RPMI7951 (cell line): ENCODE measurements around the gene CYP24A1. TPM values are rescaled to one million over a fixed set of nuclear protein-coding genes. Genes with fewer than 3 reads are reported as not detected.
A peak's percentile ranks its signal among the peaks of the same experiment; 100 is the strongest.

Experiments used
- DNase-seq: peaks from one replicate; pipeline ENCODE4 v3.0.0-alpha.2; 2012; ENCODE audit warnings: low read depth
- total RNA-seq: library from RNA; depleted of rRNA; stranded (reverse); fragments of >200 nt; shearing (Covaris generic); gene quantifications from 2 replicates; pipeline ENCODE4 v1.2.3, GENCODE V29; 2014

CYP24A1 gene
- total RNA-seq, 1 experiment from 2014 or later, result 1.1 TPM

GRCh38 chr20:54156981-54157835, 16.6 kb downstream of the CYP24A1 start:
- DNase-seq, result no peak

GRCh38 chr20:54156522-54156921, 17.3 kb downstream of the CYP24A1 start:
- DNase-seq, result no peak

GRCh38 chr20:54155736-54156317, 18.0 kb downstream of the CYP24A1 start:
- no peak for DNase-seq

GRCh38 chr20:54154439-54154838, 19.3 kb downstream of the CYP24A1 start:
- DNase-seq, result no peak

GRCh38 chr20:54153847-54154246, 19.9 kb downstream of the CYP24A1 start:
- no peak for DNase-seq

GRCh38 chr20:54153041-54153327, 20.8 kb downstream of the CYP24A1 start:
- DNase-seq, result no peak

GRCh38 chr20:54152227-54153040, 21.4 kb downstream of the CYP24A1 start:
- DNase-seq, result no peak

GRCh38 chr20:54151511-54152226, 22.1 kb downstream of the CYP24A1 start:
- no peak for DNase-seq

GRCh38 chr20:54151075-54151439, 22.7 kb downstream of the CYP24A1 start:
- no peak for DNase-seq

- no peak for DNase-seq
Observed at GRCh38 chr20:54149765-54150264, 24.0 kb downstream of the CYP24A1 start.

- DNase-seq, result no peak
Observed at GRCh38 chr20:54148947-54149764, 24.6 kb downstream of the CYP24A1 start.

GRCh38 chr20:54146672-54147071, 27.1 kb downstream of the CYP24A1 start:
- no peak for DNase-seq

- DNase-seq, result no peak
Observed at GRCh38 chr20:54144847-54145414, 28.9 kb downstream of the CYP24A1 start.

- peak; percentile 72 for DNase-seq
Observed at GRCh38 chr20:54140927-54141566, 32.7 kb downstream of the CYP24A1 start.

GRCh38 chr20:54140486-54140885, 33.3 kb downstream of the CYP24A1 start:
- DNase-seq, result no peak

GRCh38 chr20:54140067-54140466, 33.7 kb downstream of the CYP24A1 start:
- no peak for DNase-seq

- peak; percentile 73 for DNase-seq
Observed at GRCh38 chr20:54139188-54139587, 34.6 kb downstream of the CYP24A1 start.

- no peak for DNase-seq
Observed at GRCh38 chr20:54138427-54138826, 35.4 kb downstream of the CYP24A1 start.

- peak; percentile 84 for DNase-seq
Observed at GRCh38 chr20:54137115-54137514, 36.7 kb downstream of the CYP24A1 start.
